GM12878 (cell line): ENCODE measurements around the gene INO80D. TPM values are rescaled to one million over a fixed set of nuclear protein-coding genes. Genes with fewer than 3 reads are reported as not detected.

Source experiments
- ATAC-seq: fragments of 200-7000 bp; cut with Tn5 transposase; 3 replicates; pipeline ENCODE4 v1.9.1; 2020; ENCODE audit warnings: mild to moderate bottlenecking, moderate library complexity
- BruUV-seq: library from RNA; stranded (reverse); fragments of 400-500 nt; replicated peaks from 2 replicates; lab custom pipeline; 2021; lab: Mats Ljungman, UMichigan
- CTCF ChIA-PET: fragments of 300-600 bp; sonication (Branson Sonifier 250); formaldehyde crosslinking; extraction: SDS; loops from one replicate; lab custom pipeline; 2021; ENCODE audit warnings: inconsistent platforms; lab: Yijun Ruan, JAX
- POLR2A ChIA-PET: fragments of 350-600 bp; formaldehyde crosslinking; extraction: SDS; loops from one replicate; lab custom pipeline; 2021; ENCODE audit warnings: inconsistent platforms; lab: Charles Lee
- RAD21 ChIA-PET: fragments of 300-600 bp; sonication (Branson Sonifier 250); formaldehyde crosslinking; loops from one replicate; lab custom pipeline; 2023; ENCODE audit warnings: antibody characterized with exemption; ENCODE audit not compliant: unreplicated experiment; lab: Charles Lee
- SMC1A ChIA-PET: fragments of 300-600 bp; sonication (Branson Sonifier 250); formaldehyde crosslinking; loops from one replicate; lab custom pipeline; 2023; ENCODE audit not compliant: unreplicated experiment, uncharacterized antibody; lab: Charles Lee
- DNase-seq: peaks from one replicate; pipeline ENCODE4 v3.0.0-alpha.2; 2011; ENCODE audit warnings: low read depth, low spot score
- FAIRE-seq: peaks from 3 replicates; lab custom pipeline; 2011; peaks lifted over from hg19 to GRCh38; lab: Jason Lieb, UNC
- H2AFZ ChIP-seq: 2 replicates; pipeline ENCODE4 v1.6.0; 2011; ENCODE audit warnings: low read depth, low read length, control low read depth; ENCODE audit not compliant: control insufficient read depth
- H3K27ac ChIP-seq: 2 replicates; pipeline ENCODE4 v1.5.1; 2011; ENCODE audit warnings: control low read depth; ENCODE audit not compliant: control insufficient read depth, insufficient read depth
- H3K27me3 ChIP-seq, 2 experiments: replicated peaks in 1 of 2; 2 replicates each; pipeline versions ENCODE4 v1.6.0 to v1.6.1; 2011; ENCODE audit warnings: low read length in 1 of 2; ENCODE audit not compliant: control insufficient read depth in 2 of 2, insufficient read depth in 2 of 2
- H3K36me3 ChIP-seq, 2 experiments: 2 replicates each; pipeline ENCODE4 v1.5.1; 2011; ENCODE audit warnings: low read length in 1 of 2; ENCODE audit not compliant: control insufficient read depth in 2 of 2, insufficient read depth in 2 of 2
- H3K4me1 ChIP-seq: 2 replicates; pipeline ENCODE4 v1.6.1; 2011; ENCODE audit warnings: mild to moderate bottlenecking, low read length, moderate library complexity, mixed read lengths; ENCODE audit not compliant: control insufficient read depth, insufficient read depth
- H3K4me2 ChIP-seq: 2 replicates; pipeline ENCODE4 v1.6.0; 2011; ENCODE audit warnings: control low read depth; ENCODE audit not compliant: control insufficient read depth, insufficient read depth
- H3K4me3 ChIP-seq: fragments of 200-600 bp; sonication (generic); 2 replicates; pipeline ENCODE4 v1.5.1; 2016
- H3K79me2 ChIP-seq: 2 replicates; pipeline ENCODE4 v1.6.0; 2011; ENCODE audit warnings: low read length; ENCODE audit not compliant: control insufficient read depth, insufficient read depth
- H3K9ac ChIP-seq: 2 replicates; pipeline ENCODE4 v1.8.0; 2011; ENCODE audit warnings: low read length, control low read depth, mixed read lengths; ENCODE audit not compliant: control insufficient read depth, insufficient read depth
- H3K9me3 ChIP-seq: replicated peaks from 3 replicates; pipeline ENCODE4 v1.5.1; 2011; ENCODE audit warnings: mild to moderate bottlenecking, low read length; ENCODE audit not compliant: control insufficient read depth, insufficient read depth
- H4K20me1 ChIP-seq: 2 replicates; pipeline ENCODE4 v1.6.0; 2011; ENCODE audit not compliant: control insufficient read depth, insufficient read depth
- E2F4 ChIP-seq: IDR thresholded peaks from 2 replicates; pipeline ENCODE4 v1.6.1; 2012; ENCODE audit warnings: low read depth, low read length, improper control_type of control experiment
- MEF2B ChIP-seq: fragments of 450-650 bp; IDR thresholded peaks from 2 replicates; pipeline ENCODE4 v1.6.1; 2018; ENCODE audit warnings: mild to moderate bottlenecking, moderate library complexity; ENCODE audit not compliant: partially characterized antibody, poor library complexity, severe bottlenecking
- PBX3 ChIP-seq: IDR thresholded peaks from 2 replicates; pipeline ENCODE4 v1.6.1; 2011; ENCODE audit warnings: mild to moderate bottlenecking, low read depth, low read length, moderate library complexity; ENCODE audit not compliant: insufficient replicate concordance
- REST ChIP-seq: IDR thresholded peaks from 2 replicates; pipeline ENCODE4 v1.6.1; 2012; ENCODE audit warnings: mild to moderate bottlenecking, low read depth, low read length
- ZNF384 ChIP-seq: IDR thresholded peaks from 2 replicates; pipeline ENCODE4 v1.6.1; 2012; ENCODE audit warnings: low read depth, mild to moderate bottlenecking, low read length, improper control_type of control experiment, borderline replicate concordance
- ZNF592 ChIP-seq: fragments of 450-650 bp; IDR thresholded peaks from 2 replicates; pipeline ENCODE4 v1.6.1; 2017; ENCODE audit warnings: mild to moderate bottlenecking, moderate library complexity
- WGBS: methylation state at CpG from one replicate; pipeline ENCODE4 v1.1.6; 2016; ENCODE audit warnings: low lambda C conversion rate; ENCODE audit not compliant: insufficient replicate concordance, insufficient coverage; ENCODE audit errors: missing lambda C conversion rate; 5-methylcytosine and 5-hydroxymethylcytosine counted together
- in situ Hi-C: fragments of 300-500 bp; cut with MboI; formaldehyde crosslinking; loops from 9 replicates; pipeline ENCODE4 v1.14.3; 2018; ENCODE audit warnings: mixed read lengths
- intact Hi-C: fragments of 100-400 bp; cut with micrococcal nuclease; formaldehyde crosslinking; loops from one replicate; pipeline ENCODE4 v1.14.2; 2022; ENCODE audit not compliant: unreplicated experiment
- polyA plus RNA-seq, 11 experiments: library from polyadenylated mRNA; depleted of rRNA in 4 of 11; unstranded in 6 of 11; stranded (reverse) in 5 of 11; fragments of >200 nt; fragmentation: Nextera tagmentation in 4 of 11; fragmentation: Illumina TruSeq in 1 of 11; extraction: Ambion mirVana in 4 of 11; extraction: Trizol in 1 of 11; gene quantifications; 1 replicate in 1 of 11; 2 replicates in 10 of 11; pipeline versions ENCODE4 v1.2.1 to v1.2.3, GENCODE V29; 2011 to 2016; ENCODE audit warnings: inconsistent platforms in 2 of 11, missing spikeins in 2 of 11, low read depth in 1 of 11
- total RNA-seq, 4 experiments: library from RNA; depleted of rRNA in 3 of 4; stranded (reverse); fragments of >200 nt in 3 of 4; fragmentation: Illumina TruSeq in 1 of 4; extraction: Trizol in 1 of 4; gene quantifications; 2 replicates each; pipeline versions ENCODE4 v1.2.1 to v1.2.3, GENCODE V29; 2013 to 2021

The INO80D gene
- total and polyA plus RNA-seq, 10 of the 15 experiments (the other 5 are each of a cell fraction or from before 2014, with no cell fraction given): 0.73 to 16.3 (median 4.7) TPM

GRCh38 chr2:206105541-206105940, 19.6 kb upstream of the INO80D start (continued):
- TF ChIP-seq E2F4 (no peak), PBX3 (no peak), REST (no peak)

GRCh38 chr2:206105038-206105437, 19.1 kb upstream of the INO80D start:
- TF ChIP-seq MEF2B (no peak), ZNF592 (no peak), ZNF384 (no peak)
- in situ Hi-C loops: no loop called here
- 37% methylated on average over 4 of the region's 4 CpGs for WGBS
- FAIRE-seq (no peak), ATAC-seq (no peak), DNase-seq (no peak)
- H3K4me1 ChIP-seq: no peaks in the 10 kb centered on the region
- intact Hi-C loops: no loop called here
- ChIA-PET CTCF (no interaction called here), SMC1A (no interaction called here), POLR2A (no interaction called here), RAD21 (no interaction called here)
- BruUV-seq: no TSS peak
- H3K9me3 ChIP-seq: no peaks in the 10 kb centered on the region
- no peaks in the 10 kb centered on the region for H4K20me1 ChIP-seq
- no peak overlapping the region for H3K4me3 ChIP-seq
- no peak overlapping the region for H2AFZ ChIP-seq
- no peaks in the 10 kb centered on the region for H3K36me3 ChIP-seq
- H3K79me2 ChIP-seq: no peaks in the 10 kb centered on the region
- no peak overlapping the region for H3K4me2 ChIP-seq
- no peak overlapping the region for H3K27ac ChIP-seq
- H3K9ac ChIP-seq: no peak overlapping the region
- H3K27me3 ChIP-seq: no peaks in the 10 kb centered on the region
